Cardiac muscle cell (in vitro differentiated cells and primary cell): ENCODE data around the gene JMJD8. TPM values are rescaled to one million over a fixed set of nuclear protein-coding genes. Genes with fewer than 3 reads are reported as not detected.

Experiments used
- DNase-seq, 2 donors: peaks; one replicate each; pipeline versions ENCODE4 v3.0.0 to v3.0.0-alpha.2; 2010 to 2017; ENCODE audit warnings: low read depth in 1 of 2, low spot score in 1 of 2
- H3K27ac ChIP-seq: fragments of 200-600 bp; sonication (generic); 2 replicates; pipeline ENCODE4 v1.5.1; 2016
- H3K27me3 ChIP-seq: fragments of 200-600 bp; sonication (generic); 2 replicates; pipeline ENCODE4 v1.6.0; 2016; ENCODE audit warnings: control low read depth
- H3K36me3 ChIP-seq: fragments of 200-600 bp; sonication (generic); 2 replicates; pipeline ENCODE4 v1.5.1; 2016; ENCODE audit warnings: control low read depth
- H3K4me1 ChIP-seq: fragments of 200-600 bp; sonication (generic); 2 replicates; pipeline ENCODE4 v1.8.1; 2017; ENCODE audit warnings: low read depth, mild to moderate bottlenecking, mixed run types
- H3K4me3 ChIP-seq: fragments of 200-600 bp; sonication (generic); 2 replicates; pipeline ENCODE4 v1.5.1; 2016; ENCODE audit warnings: mild to moderate bottlenecking
- H3K9me3 ChIP-seq: fragments of 200-600 bp; sonication (generic); 2 replicates; pipeline ENCODE4 v1.5.1; 2017; ENCODE audit warnings: low read depth, mild to moderate bottlenecking, control low read depth
- polyA plus RNA-seq: library from polyadenylated mRNA; unstranded; fragments of >200 nt; fragmentation: Nextera tagmentation; extraction: Ambion mirVana; gene quantifications from 2 replicates; pipeline ENCODE4 v1.2.1, GENCODE V29; 2016
- total RNA-seq: library from RNA; depleted of rRNA; stranded (reverse); fragments of >200 nt; gene quantifications from 2 replicates; pipeline ENCODE4 v1.2.3, GENCODE V29; 2016
- TF ChIP-seq, protein P1 (sequence below): IDR thresholded peaks from 2 replicates; pipeline ENCODE4 v1.5.1; 2012; ENCODE audit warnings: low read depth, mild to moderate bottlenecking, low read length

JMJD8 gene, protein sequence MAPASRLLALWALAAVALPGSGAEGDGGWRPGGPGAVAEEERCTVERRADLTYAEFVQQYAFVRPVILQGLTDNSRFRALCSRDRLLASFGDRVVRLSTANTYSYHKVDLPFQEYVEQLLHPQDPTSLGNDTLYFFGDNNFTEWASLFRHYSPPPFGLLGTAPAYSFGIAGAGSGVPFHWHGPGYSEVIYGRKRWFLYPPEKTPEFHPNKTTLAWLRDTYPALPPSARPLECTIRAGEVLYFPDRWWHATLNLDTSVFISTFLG
- 105 and 134 TPM in 2 replicates for total RNA-seq
- polyA plus RNA-seq = 107 and 118 TPM in 2 replicates

DNA sequence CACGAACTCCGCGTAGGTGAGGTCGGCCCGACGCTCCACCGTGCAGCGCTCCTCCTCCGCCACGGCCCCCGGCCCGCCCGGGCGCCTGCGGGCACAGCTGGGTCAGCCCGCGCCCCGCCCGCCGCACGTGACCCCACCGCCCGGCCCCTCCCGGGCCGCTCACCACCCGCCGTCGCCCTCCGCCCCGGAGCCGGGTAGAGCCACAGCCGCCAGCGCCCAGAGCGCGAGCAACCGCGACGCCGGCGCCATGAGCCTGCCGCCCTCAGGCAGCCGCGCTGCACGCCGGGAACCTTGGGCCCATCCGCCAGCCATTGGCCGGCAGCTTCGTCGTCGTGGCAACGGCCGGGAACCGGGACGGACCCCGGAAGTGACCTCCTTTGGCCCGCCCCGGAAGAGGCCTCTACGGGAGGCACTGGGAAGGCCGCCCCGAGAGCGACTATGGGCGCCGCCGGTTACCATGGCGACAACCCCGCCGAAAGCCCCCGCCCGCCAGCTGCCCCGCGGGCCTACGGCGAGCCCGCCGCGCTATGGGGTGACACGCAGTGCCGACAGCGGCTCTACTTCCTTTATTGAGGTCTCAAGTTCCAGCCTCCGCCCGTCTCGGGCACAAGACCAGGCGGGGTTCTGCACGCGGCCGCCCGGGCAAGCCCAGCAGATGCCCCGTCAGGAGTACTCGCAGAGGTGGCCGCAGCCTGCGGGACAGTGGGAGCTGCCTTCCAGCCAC is at the start of gene JMJD8:
Gene JMJD8 (minus strand): TSS at position 264 of the 724 bp plus-strand sequence. CDS start 15 bp downstream, at position 249.
- Histone ChIP-seq H3K36me3 (peaks cover 32% of the 10 kb centered on the region), H3K9me3 (no peaks in the 10 kb centered on the region), H3K27ac (peak within 1 kb of the TSS; percentile 71), H3K4me1 (peaks cover 11% of the 10 kb centered on the region), H3K4me3 (peak within 1 kb of the TSS; percentile 71), H3K27me3 (no peaks in the 10 kb centered on the region)
- peak; percentile 97 to 98 for DNase-seq
- TF ChIP-seq, protein P1, sequence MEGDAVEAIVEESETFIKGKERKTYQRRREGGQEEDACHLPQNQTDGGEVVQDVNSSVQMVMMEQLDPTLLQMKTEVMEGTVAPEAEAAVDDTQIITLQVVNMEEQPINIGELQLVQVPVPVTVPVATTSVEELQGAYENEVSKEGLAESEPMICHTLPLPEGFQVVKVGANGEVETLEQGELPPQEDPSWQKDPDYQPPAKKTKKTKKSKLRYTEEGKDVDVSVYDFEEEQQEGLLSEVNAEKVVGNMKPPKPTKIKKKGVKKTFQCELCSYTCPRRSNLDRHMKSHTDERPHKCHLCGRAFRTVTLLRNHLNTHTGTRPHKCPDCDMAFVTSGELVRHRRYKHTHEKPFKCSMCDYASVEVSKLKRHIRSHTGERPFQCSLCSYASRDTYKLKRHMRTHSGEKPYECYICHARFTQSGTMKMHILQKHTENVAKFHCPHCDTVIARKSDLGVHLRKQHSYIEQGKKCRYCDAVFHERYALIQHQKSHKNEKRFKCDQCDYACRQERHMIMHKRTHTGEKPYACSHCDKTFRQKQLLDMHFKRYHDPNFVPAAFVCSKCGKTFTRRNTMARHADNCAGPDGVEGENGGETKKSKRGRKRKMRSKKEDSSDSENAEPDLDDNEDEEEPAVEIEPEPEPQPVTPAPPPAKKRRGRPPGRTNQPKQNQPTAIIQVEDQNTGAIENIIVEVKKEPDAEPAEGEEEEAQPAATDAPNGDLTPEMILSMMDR = no peak

GRCh38 chr16:733382-734207 is 49.5 kb upstream of the JMJD8 start:
- peaks cover 6% of the 10 kb centered on the region for H3K36me3 ChIP-seq
- no peaks in the 10 kb centered on the region for H3K27me3 ChIP-seq
- no peak overlapping the region for H3K27ac ChIP-seq
- no peaks in the 10 kb centered on the region for H3K9me3 ChIP-seq
- TF ChIP-seq, protein P1 = peak; percentile 41
- peak in 1 of 2 donors; percentile 49 for DNase-seq
- H3K4me1 ChIP-seq = no peaks in the 10 kb centered on the region
- no peak overlapping the region for H3K4me3 ChIP-seq

DNA sequence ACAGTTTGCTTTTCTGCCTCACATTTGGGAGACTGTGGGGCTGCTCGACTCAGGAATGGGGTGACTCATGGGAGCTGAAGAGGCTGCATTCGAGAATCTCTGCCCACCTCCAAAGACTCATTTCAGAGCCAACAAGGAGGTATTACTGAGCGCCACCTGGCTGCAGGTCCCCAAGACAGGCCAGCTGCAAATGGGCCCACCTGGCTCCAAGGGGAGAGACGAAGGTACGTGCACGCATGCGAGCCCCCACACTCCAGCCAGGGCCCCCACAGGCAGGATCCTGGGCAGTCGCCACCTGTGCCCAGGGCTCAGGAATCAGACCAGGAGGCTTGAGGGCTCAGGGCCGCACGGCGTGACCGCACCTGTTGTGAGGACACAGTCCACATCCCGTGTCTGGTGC is 48.8 kb upstream of the JMJD8 start:
- no peaks in the 10 kb centered on the region for H3K9me3 ChIP-seq

GRCh38 chr16:732332-732731 is 48.2 kb upstream of the JMJD8 start:
- H3K36me3 ChIP-seq = peaks cover 6% of the 10 kb centered on the region

More for the DNA sequence above, 48.8 kb upstream of the JMJD8 start:
- Histone ChIP-seq H3K4me1 (no peaks in the 10 kb centered on the region), H3K27ac (no peak overlapping the region), H3K36me3 (peaks cover 6% of the 10 kb centered on the region), H3K27me3 (no peaks in the 10 kb centered on the region), H3K4me3 (no peak overlapping the region)
- TF ChIP-seq, protein P1 = no peak
- DNase-seq = no peak

More at GRCh38 chr16:732332-732731, 48.2 kb upstream of the JMJD8 start:
- no peak overlapping the region for H3K4me3 ChIP-seq
- no peaks in the 10 kb centered on the region for H3K27me3 ChIP-seq
- TF ChIP-seq, protein P1 = no peak
- no peak overlapping the region for H3K27ac ChIP-seq
- no peaks in the 10 kb centered on the region for H3K4me1 ChIP-seq
- DNase-seq = no peak
- H3K9me3 ChIP-seq = no peaks in the 10 kb centered on the region
